Trophoblast cell (in vitro differentiated cells and primary cell): ENCODE measurements around the gene ATF6.
A peak's percentile ranks its signal among the peaks of the same experiment; 100 is the strongest.

Source experiments
- DNase-seq, 2 donors: peaks; one replicate each; pipeline ENCODE4 v3.0.0-alpha.2; 2016
- H2AFZ ChIP-seq: 2 replicates; pipeline ENCODE4 v1.6.1; 2013; ENCODE audit warnings: low read length, moderate library complexity, mild to moderate bottlenecking; ENCODE audit not compliant: insufficient read depth, poor library complexity
- H2AK5ac ChIP-seq: 2 replicates; pipeline ENCODE4 v1.6.1; 2013; ENCODE audit warnings: mild to moderate bottlenecking, low read length
- H2BK120ac ChIP-seq: 2 replicates; pipeline ENCODE4 v1.6.1; 2013; ENCODE audit warnings: low read length, mild to moderate bottlenecking, moderate library complexity; ENCODE audit not compliant: insufficient read depth, poor library complexity
- H2BK12ac ChIP-seq: 2 replicates; pipeline ENCODE4 v1.6.1; 2013; ENCODE audit warnings: mild to moderate bottlenecking, low read length, moderate library complexity
- H2BK5ac ChIP-seq: 2 replicates; pipeline ENCODE4 v1.6.1; 2013; ENCODE audit warnings: low read length, low read depth, moderate library complexity, mild to moderate bottlenecking; ENCODE audit not compliant: poor library complexity
- H3K14ac ChIP-seq: 2 replicates; pipeline ENCODE4 v1.6.1; 2013; ENCODE audit warnings: mild to moderate bottlenecking, low read length
- H3K18ac ChIP-seq: 2 replicates; pipeline ENCODE4 v1.6.1; 2013; ENCODE audit warnings: mild to moderate bottlenecking, low read length
- H3K23ac ChIP-seq: 2 replicates; pipeline ENCODE4 v1.6.1; 2013; ENCODE audit warnings: low read length
- H3K27ac ChIP-seq: 2 replicates; pipeline ENCODE4 v1.5.1; 2013; ENCODE audit warnings: low read depth, mild to moderate bottlenecking, inconsistent platforms, low read length, moderate library complexity
- H3K27me3 ChIP-seq: 2 replicates; pipeline ENCODE4 v1.6.1; 2013; ENCODE audit warnings: inconsistent platforms, mild to moderate bottlenecking, low read length, moderate library complexity; ENCODE audit not compliant: insufficient read depth
- H3K36me3 ChIP-seq, 2 experiments: 1 replicate in 1 of 2; 2 replicates in 1 of 2; pipeline ENCODE4 v1.6.1; 2013; ENCODE audit warnings: low read length in 2 of 2, mild to moderate bottlenecking in 2 of 2, moderate library complexity in 1 of 2; ENCODE audit not compliant: insufficient read depth in 2 of 2, control insufficient read depth in 1 of 2
- H3K4ac ChIP-seq: 2 replicates; pipeline ENCODE4 v1.6.1; 2013; ENCODE audit warnings: low read depth, mild to moderate bottlenecking, low read length, moderate library complexity
- H3K4me1 ChIP-seq, 2 experiments: 1 replicate in 1 of 2; 2 replicates in 1 of 2; pipeline ENCODE4 v1.6.1; 2013; ENCODE audit warnings: low read length in 2 of 2, mild to moderate bottlenecking in 2 of 2, moderate library complexity in 1 of 2; ENCODE audit not compliant: insufficient read depth in 2 of 2, control insufficient read depth in 1 of 2
- H3K4me2 ChIP-seq: 2 replicates; pipeline ENCODE4 v1.6.1; 2013; ENCODE audit warnings: inconsistent platforms, mild to moderate bottlenecking, low read length, moderate library complexity
- H3K4me3 ChIP-seq: 2 replicates; pipeline ENCODE4 v1.5.1; 2013; ENCODE audit warnings: mild to moderate bottlenecking, low read depth, low read length, inconsistent platforms
- H3K79me1 ChIP-seq: one replicate; pipeline ENCODE4 v1.6.1; 2013; ENCODE audit warnings: low read length
- H3K79me2 ChIP-seq: 2 replicates; pipeline ENCODE4 v1.6.1; 2013; ENCODE audit warnings: low read length, mild to moderate bottlenecking; ENCODE audit not compliant: control insufficient read depth, insufficient read depth, poor library complexity
- H3K9ac ChIP-seq: 2 replicates; pipeline ENCODE4 v1.6.1; 2013; ENCODE audit warnings: mild to moderate bottlenecking, low read length
- H3K9me3 ChIP-seq: 2 replicates; pipeline ENCODE4 v1.6.1; 2013; ENCODE audit warnings: low read depth, mild to moderate bottlenecking, control low read depth, inconsistent platforms, low read length; ENCODE audit not compliant: insufficient read depth
- H4K12ac ChIP-seq: 2 replicates; pipeline ENCODE4 v1.6.1; 2013; ENCODE audit warnings: low read depth, mild to moderate bottlenecking, low read length, moderate library complexity
- H4K8ac ChIP-seq: 2 replicates; pipeline ENCODE4 v1.6.1; 2013; ENCODE audit warnings: low read depth, mild to moderate bottlenecking, low read length, moderate library complexity
- H4K91ac ChIP-seq: one replicate; pipeline ENCODE4 v1.6.1; 2013; ENCODE audit warnings: low read depth, mild to moderate bottlenecking, low read length, moderate library complexity
- WGBS: extraction: QIAGEN DNeasy Blood & Tissue Kit; methylation state at CpG from one replicate; pipeline ENCODE4 v1.1.7; 2013; ENCODE audit warnings: missing lambda C conversion rate; ENCODE audit not compliant: insufficient read length, insufficient coverage; ENCODE audit errors: extremely low coverage; 5-methylcytosine and 5-hydroxymethylcytosine counted together

ATF6 gene

DNA sequence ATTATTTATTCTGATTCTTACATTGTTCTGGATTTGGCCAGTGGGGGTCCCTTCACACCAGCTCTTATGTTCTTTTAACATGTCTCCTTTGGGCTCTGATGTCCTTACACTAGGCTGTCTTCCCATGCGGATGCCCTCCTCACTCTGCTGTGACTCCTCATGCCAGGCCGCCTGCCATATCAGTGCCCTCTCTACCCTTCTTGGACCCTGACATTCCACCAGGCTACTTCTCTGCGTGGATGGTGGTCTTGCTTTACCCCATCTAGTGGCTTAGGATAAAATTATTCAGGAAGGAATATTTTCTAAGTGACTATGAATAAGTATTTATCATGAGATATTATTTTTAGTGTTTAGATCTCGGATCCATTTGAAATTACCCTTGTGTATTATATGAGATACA is 21.2 kb downstream of the ATF6 start:
- H3K23ac ChIP-seq, result no peak overlapping the region
- H3K79me2 ChIP-seq, result no peaks in the 10 kb centered on the region
- DNase-seq, result no peak
- no peak overlapping the region for H2AFZ ChIP-seq
- H2AK5ac ChIP-seq, result peak overlapping the region; percentile 46
- no peak overlapping the region for H3K14ac ChIP-seq
- H3K36me3 ChIP-seq, result peaks cover 4 to 6% of the 10 kb centered on the region in 2 experiments
- no peak overlapping the region for H4K8ac ChIP-seq
- WGBS, result no CpG with 5 or more reads among the region's 4 CpGs
- no peak overlapping the region for H4K12ac ChIP-seq
- H3K27ac ChIP-seq, result no peak overlapping the region
- no peak overlapping the region for H2BK12ac ChIP-seq
- H3K4me1 ChIP-seq, result peaks cover 2 to 4% of the 10 kb centered on the region in 2 experiments
- H3K9me3 ChIP-seq, result no peaks in the 10 kb centered on the region
- no peak overlapping the region for H3K4me2 ChIP-seq
- peak overlapping the region; percentile 4 for H3K9ac ChIP-seq
- H3K4ac ChIP-seq, result no peak overlapping the region
- no peaks in the 10 kb centered on the region for H3K27me3 ChIP-seq
- H3K79me1 ChIP-seq, result no peaks in the 10 kb centered on the region
- H3K18ac ChIP-seq, result no peak overlapping the region
- no peak overlapping the region for H2BK5ac ChIP-seq
- H2BK120ac ChIP-seq, result no peak overlapping the region
- H3K4me3 ChIP-seq, result no peak overlapping the region
- no peak overlapping the region for H4K91ac ChIP-seq

DNA sequence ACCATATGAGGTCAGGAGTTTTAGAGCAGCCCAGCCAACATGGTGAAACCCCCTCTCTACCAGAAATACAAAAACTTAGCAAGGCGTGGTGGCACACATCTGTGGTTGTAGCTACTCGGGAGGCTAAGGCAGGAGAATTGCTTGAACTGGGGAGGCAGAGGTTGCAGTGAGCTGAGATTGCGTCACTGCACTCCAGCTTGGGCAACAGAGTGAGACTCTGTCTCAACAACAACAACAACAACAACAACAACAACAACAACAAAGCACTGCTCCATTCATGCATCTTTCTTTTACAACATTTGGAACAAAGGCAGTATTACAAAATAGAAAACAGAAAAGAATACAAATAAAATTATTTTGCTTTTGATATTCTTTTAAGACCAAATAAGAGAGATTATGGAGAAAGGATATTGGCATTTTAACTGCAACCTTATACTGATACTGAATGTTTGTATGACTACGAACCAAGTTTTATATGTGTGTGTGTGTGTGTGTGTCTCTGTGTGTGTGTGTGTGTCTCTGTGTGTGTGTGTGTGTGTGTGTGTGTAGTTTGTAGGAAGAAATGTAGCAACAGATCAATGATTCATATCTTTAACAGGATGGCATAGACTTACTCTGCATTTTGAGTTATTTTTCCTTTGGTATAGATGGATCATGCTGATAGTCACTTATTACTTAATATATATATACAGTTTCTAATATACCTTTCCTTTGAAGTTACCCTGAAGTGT is 24.6 kb downstream of the ATF6 start:
- no peak for DNase-seq

DNA sequence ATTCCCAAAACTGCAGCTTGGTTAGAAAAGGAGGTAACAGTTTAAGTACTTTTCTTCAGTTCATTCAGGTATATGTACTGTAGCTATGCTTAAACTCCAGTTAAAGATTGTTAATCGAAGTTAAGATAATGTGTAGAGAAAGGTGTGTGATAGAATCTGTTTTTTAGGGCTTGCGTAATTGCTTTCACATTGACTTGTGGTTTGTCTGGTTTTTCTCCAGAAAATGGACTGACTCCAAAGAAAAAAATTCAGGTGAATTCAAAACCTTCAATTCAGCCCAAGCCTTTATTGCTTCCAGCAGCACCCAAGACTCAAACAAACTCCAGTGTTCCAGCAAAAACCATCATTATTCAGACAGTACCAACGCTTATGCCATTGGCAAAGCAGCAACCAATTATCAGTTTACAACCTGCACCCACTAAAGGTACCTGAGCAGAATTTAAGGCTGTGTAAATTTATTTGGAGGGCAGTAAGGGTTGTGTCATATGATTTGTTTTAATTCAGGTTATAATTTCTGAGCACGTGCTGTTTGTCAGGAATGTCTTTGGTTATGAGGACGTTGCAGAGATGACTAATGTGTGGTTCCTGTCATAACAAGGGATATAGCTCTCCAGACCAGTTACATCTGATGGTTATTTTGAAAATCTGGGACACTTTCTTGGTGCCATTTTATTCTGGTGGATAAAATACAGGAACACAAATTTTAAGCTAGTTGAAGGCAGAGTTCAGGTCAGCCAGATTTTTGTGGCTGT is 26.0 kb downstream of the ATF6 start:
- H3K4me1 ChIP-seq, result peaks cover 2 to 4% of the 10 kb centered on the region in 2 experiments
- no peak overlapping the region for H2BK5ac ChIP-seq
- H3K9me3 ChIP-seq, result no peaks in the 10 kb centered on the region
- no peak overlapping the region for H4K12ac ChIP-seq
- H3K27me3 ChIP-seq, result no peaks in the 10 kb centered on the region
- no peaks in the 10 kb centered on the region for H3K79me2 ChIP-seq
- no peak overlapping the region for H3K27ac ChIP-seq
- H3K4ac ChIP-seq, result no peak overlapping the region
- 100% methylated on average over 2 of the region's 5 CpGs for WGBS
- no peak overlapping the region for H3K4me3 ChIP-seq
- H2AFZ ChIP-seq, result no peak overlapping the region
- peaks cover 2 to 4% of the 10 kb centered on the region in 2 experiments for H3K36me3 ChIP-seq
- DNase-seq, result peak; percentile 22 to 93
- no peak overlapping the region for H2BK12ac ChIP-seq
- H3K79me1 ChIP-seq, result no peaks in the 10 kb centered on the region
- no peak overlapping the region for H4K8ac ChIP-seq
- no peak overlapping the region for H3K9ac ChIP-seq
- no peak overlapping the region for H3K23ac ChIP-seq
- no peak overlapping the region for H3K4me2 ChIP-seq
- no peak overlapping the region for H3K14ac ChIP-seq
- no peak overlapping the region for H3K18ac ChIP-seq
- H2BK120ac ChIP-seq, result no peak overlapping the region
- no peak overlapping the region for H4K91ac ChIP-seq
- H2AK5ac ChIP-seq, result no peak overlapping the region

More for the DNA sequence above, 24.6 kb downstream of the ATF6 start:
- Histone ChIP-seq H3K4me3 (no peak overlapping the region), H2BK5ac (no peak overlapping the region), H2AFZ (no peak overlapping the region), H4K12ac (no peak overlapping the region), H3K4me2 (no peak overlapping the region), H3K9me3 (no peaks in the 10 kb centered on the region), H3K79me1 (no peaks in the 10 kb centered on the region), H3K9ac (no peak overlapping the region), H3K79me2 (no peaks in the 10 kb centered on the region), H4K91ac (no peak overlapping the region), H3K36me3 (peaks cover 2 to 6% of the 10 kb centered on the region in 2 experiments), H3K4ac (no peak overlapping the region), H4K8ac (no peak overlapping the region), H3K4me1 (peaks cover 2 to 4% of the 10 kb centered on the region in 2 experiments), H3K18ac (no peak overlapping the region), H3K23ac (no peak overlapping the region), H3K14ac (no peak overlapping the region), H3K27ac (no peak overlapping the region), H2AK5ac (no peak overlapping the region), H2BK12ac (no peak overlapping the region), H2BK120ac (no peak overlapping the region), H3K27me3 (no peaks in the 10 kb centered on the region)
- no CpG with 5 or more reads among the region's 4 CpGs for WGBS

DNA sequence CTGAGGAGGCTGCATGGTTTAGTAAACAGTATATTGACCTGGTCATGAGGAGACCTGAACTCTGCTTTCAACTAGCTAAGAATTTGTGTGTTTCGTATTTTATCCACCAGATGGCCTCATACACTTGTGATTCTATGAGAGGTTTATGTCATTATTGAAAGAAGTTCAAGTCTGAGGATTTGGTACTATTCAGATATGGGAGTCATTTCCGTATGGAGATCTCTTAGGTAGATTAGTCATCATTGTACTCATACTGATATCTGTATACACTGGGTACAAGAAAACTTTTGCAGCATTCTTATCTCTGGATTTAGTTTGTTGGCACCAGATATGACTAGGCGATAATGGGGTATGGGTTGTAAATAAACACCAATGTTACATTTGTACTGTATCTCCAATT is 26.6 kb downstream of the ATF6 start:
- H3K23ac ChIP-seq, result no peak overlapping the region
- no peak overlapping the region for H2BK12ac ChIP-seq
- no peak overlapping the region for H4K91ac ChIP-seq
- H3K9ac ChIP-seq, result no peak overlapping the region
- H2BK120ac ChIP-seq, result no peak overlapping the region
- H3K27ac ChIP-seq, result no peak overlapping the region
- no CpG with 5 or more reads among the region's 3 CpGs for WGBS
- H3K9me3 ChIP-seq, result no peaks in the 10 kb centered on the region
- peak; percentile 13 to 85 for DNase-seq
- no peak overlapping the region for H4K8ac ChIP-seq
- no peak overlapping the region for H3K18ac ChIP-seq
- no peak overlapping the region for H3K4ac ChIP-seq
- H3K36me3 ChIP-seq, result peaks cover 0 to 2% of the 10 kb centered on the region in 2 experiments
- no peak overlapping the region for H2AFZ ChIP-seq
- H2BK5ac ChIP-seq, result no peak overlapping the region
- no peaks in the 10 kb centered on the region for H3K27me3 ChIP-seq
- H4K12ac ChIP-seq, result no peak overlapping the region
- no peak overlapping the region for H2AK5ac ChIP-seq
- no peak overlapping the region for H3K14ac ChIP-seq
- no peaks in the 10 kb centered on the region for H3K79me1 ChIP-seq
- peaks cover 2 to 4% of the 10 kb centered on the region in 2 experiments for H3K4me1 ChIP-seq
- no peak overlapping the region for H3K4me2 ChIP-seq
- no peaks in the 10 kb centered on the region for H3K79me2 ChIP-seq
- H3K4me3 ChIP-seq, result no peak overlapping the region
